Heart left ventricle (tissue), 16 donors: ENCODE measurements around the gene RIIAD1. TPM values are rescaled to one million over a fixed set of nuclear protein-coding genes. Genes with fewer than 3 reads are reported as not detected.

Experiments
- ATAC-seq, 4 donors: fragments of 200-7000 bp; cut with Tn5 transposase; one replicate each; pipeline ENCODE4 v1.9.1; 2020 to 2022; ENCODE audit warnings: moderate library complexity in 4 of 4, mild to moderate bottlenecking in 3 of 4, moderate number of reproducible peaks in 1 of 4
- DNase-seq, 5 donors: peaks; one replicate each; pipeline ENCODE4 v3.0.0-alpha.2; 2020
- H3K27ac ChIP-seq, 12 donors: fragments of 200-600 bp; sonication (generic) in 4 of 12; one replicate each; pipeline versions ENCODE4 v1.5.0 to v1.8.0; 2016 to 2022; ENCODE audit warnings: mild to moderate bottlenecking in 2 of 12
- H3K27me3 ChIP-seq, 9 donors: fragments of 200-600 bp; sonication (generic) in 2 of 9; one replicate each; pipeline versions ENCODE4 v1.5.1 to v1.8.0; 2016 to 2022; ENCODE audit warnings: mild to moderate bottlenecking in 3 of 9
- H3K36me3 ChIP-seq, 9 donors: fragments of 200-600 bp; sonication (generic) in 2 of 9; one replicate each; pipeline versions ENCODE4 v1.5.0 to v1.8.0; 2018 to 2022; ENCODE audit warnings: mild to moderate bottlenecking in 2 of 9
- H3K4me1 ChIP-seq, 12 donors: fragments of 200-600 bp; sonication (generic) in 4 of 12; one replicate each; pipeline versions ENCODE4 v1.5.0 to v1.8.0; 2016 to 2022; ENCODE audit warnings: mild to moderate bottlenecking in 3 of 12
- H3K4me3 ChIP-seq, 12 donors: fragments of 200-600 bp; sonication (generic) in 4 of 12; one replicate each; pipeline versions ENCODE4 v1.5.0 to v1.8.0; 2017 to 2022; ENCODE audit warnings: mild to moderate bottlenecking in 9 of 12, moderate library complexity in 4 of 12
- H3K9me3 ChIP-seq, 12 donors: fragments of 200-600 bp; sonication (generic) in 4 of 12; one replicate each; pipeline versions ENCODE4 v1.5.0 to v1.8.0; 2016 to 2022; ENCODE audit warnings: mild to moderate bottlenecking in 1 of 12
- CTCF ChIP-seq, 12 donors: fragments of 200-600 bp; sonication (generic) in 4 of 12; IDR thresholded peaks; one replicate each; pipeline versions ENCODE4 v1.5.0 to v1.8.0; 2018 to 2022; ENCODE audit warnings: antibody characterized with exemption in 12 of 12, mild to moderate bottlenecking in 5 of 12
- POLR2A ChIP-seq, 2 donors: fragments of 450-650 bp; IDR thresholded peaks; one replicate each; pipeline ENCODE4 v1.6.1; 2017; ENCODE audit warnings: antibody characterized with exemption in 2 of 2, mild to moderate bottlenecking in 2 of 2, moderate library complexity in 2 of 2
- WGBS, 4 donors: extraction: QIAGEN DNeasy Blood & Tissue Kit in 2 of 4; methylation state at CpG; one replicate each; pipeline versions ENCODE4 v1.1.5 to v1.1.7; 2013 to 2018; 5-methylcytosine and 5-hydroxymethylcytosine counted together
- intact Hi-C, 10 donors: fragments of 100-400 bp; cut with DNase I; formaldehyde crosslinking; loops; one replicate each; pipeline versions ENCODE4 v1.11.1 to v1.14.2; 2022
- polyA plus RNA-seq, 2 donors: library from polyadenylated mRNA; stranded (reverse); fragments of 200-250 nt; gene quantifications; one replicate each; pipeline ENCODE4 v1.2.3, GENCODE V29; 2013
- total RNA-seq, 9 donors: library from RNA; depleted of rRNA in 2 of 9; stranded (reverse); fragments of >200 nt in 2 of 9; fragmentation: NEBNext Ultra II Directional in 3 of 9; extraction: Animal tissue kit (Norgen Biotek cat#: 25700) in 3 of 9; gene quantifications; one replicate each; pipeline versions ENCODE4 v1.1.0 to v1.2.4, GENCODE V29; 2016 to 2023
- donor health status: ischemic (EF 13 %, LVEDD 7.1; RV severe dilation, severe dysfunction).
- donor health status: healthy with polysubstance abuse.
- donor health status: DM: no; HTN: yes; CAD: no.
- donor health status: DM: no; HTN: no; CAD: no.
- donor health status: ischemic (EF 25% LVEDD 6.9; RV normal size, moderate dysfunction).
- donor health status: ischemic (EF 25% LVEDD 5.7; RV mildly dilated, moderate dysfunction).
- donor health status: healthy.
- donor health status: DM: yes; HTN: yes; CAD: no.
- donor health status: ischemic (EF 35%, LVEDD 5.7; RV mildly dilated, moderate dysfunction).
- donor health status: nonischemic (EF 11% LVEDD 7.7; RV severe dilation, severe dysfunction).
- donor health status: DM: yes; HTN: yes; CAD: no.
- donor health status: PGD.
- donor health status: ischemic (EF 29% LVEDD 5.4; RV normal size, mild dysfunction).
- donor health status: nonischemic (EF 23%, LVEDD 6.1; RV moderate dilation, normal function).

Gene RIIAD1
- total and polyA plus RNA-seq, 11 donors = 2.3 to 20.8 (median 6.8) TPM; not detected in 2

GRCh38 chr1:151711044-151711800 is 10.1 kb upstream of the RIIAD1 start:
- Histone ChIP-seq H3K4me3 (no peak overlapping the region), H3K9me3 (no peaks in the 10 kb centered on the region), H3K27me3 (peaks cover 0 to 23% (median 6%) of the 10 kb centered on the region in 9 donors), H3K27ac (no peak overlapping the region), H3K4me1 (peaks cover 0 to 2% (median 0%) of the 10 kb centered on the region in 12 donors), H3K36me3 (no peaks in the 10 kb centered on the region)
- DNase-seq (no peak), ATAC-seq (no peak)
- 70 to 77% (median 75%) methylated on average over 20 to 21 of the region's 21 CpGs for WGBS, 4 donors
- TF ChIP-seq CTCF (IDR thresholded peaks at IDR 0.05) (no peak), POLR2A (IDR thresholded peaks at IDR 0.05) (no peak)
- intact Hi-C loops = no loop called here

GRCh38 chr1:151711951-151712350 is 9.4 kb upstream of the RIIAD1 start:
- WGBS, 4 donors = 54 to 66% (median 62%) methylated on average over 10 of the region's 10 CpGs
- TF ChIP-seq CTCF (IDR thresholded peaks at IDR 0.05) = no peak
- no peak for TF ChIP-seq POLR2A (IDR thresholded peaks at IDR 0.05)
- intact Hi-C loops = no loop called here

GRCh38 chr1:151713044-151713443 is 8.3 kb upstream of the RIIAD1 start:
- Histone ChIP-seq H3K9me3 (no peaks in the 10 kb centered on the region), H3K36me3 (no peaks in the 10 kb centered on the region), H3K4me3 (no peak overlapping the region), H3K4me1 (peaks cover 0 to 19% (median 10%) of the 10 kb centered on the region in 12 donors), H3K27me3 (peaks cover 0 to 32% (median 10%) of the 10 kb centered on the region in 9 donors), H3K27ac (no peak overlapping the region)
- intact Hi-C loops = no loop called here
- no peak for ATAC-seq
- TF ChIP-seq POLR2A (IDR thresholded peaks at IDR 0.05) (no peak), CTCF (IDR thresholded peaks at IDR 0.05) (no peak)
- no peak for DNase-seq
- WGBS, 4 donors = 77 to 86% (median 83%) methylated on average over 2 of the region's 2 CpGs

More at GRCh38 chr1:151711951-151712350, 9.4 kb upstream of the RIIAD1 start:
- ATAC-seq = no peak
- Histone ChIP-seq H3K27me3 (peaks cover 0 to 31% (median 10%) of the 10 kb centered on the region in 9 donors), H3K9me3 (no peaks in the 10 kb centered on the region), H3K27ac (no peak overlapping the region), H3K4me3 (no peak overlapping the region), H3K4me1 (peaks cover 0 to 9% (median under 1%) of the 10 kb centered on the region in 12 donors), H3K36me3 (no peaks in the 10 kb centered on the region)
- no peak for DNase-seq

- Histone ChIP-seq H3K4me1 (peaks cover 0 to 25% (median 15%) of the 10 kb centered on the region in 12 donors), H3K9me3 (no peaks in the 10 kb centered on the region), H3K27ac (no peak overlapping the region), H3K36me3 (no peaks in the 10 kb centered on the region), H3K27me3 (peaks cover 0 to 33% (median 10%) of the 10 kb centered on the region in 9 donors), H3K4me3 (no peak overlapping the region)
- WGBS, 4 donors = 76 to 100% (median 89%) methylated on average over 2 of the region's 2 CpGs
- DNase-seq (no peak), ATAC-seq (no peak)
- no peak for TF ChIP-seq POLR2A (IDR thresholded peaks at IDR 0.05)
- no peak for TF ChIP-seq CTCF (IDR thresholded peaks at IDR 0.05)
- intact Hi-C loops = no loop called here
Observed at GRCh38 chr1:151713874-151714273, 7.4 kb upstream of the RIIAD1 start.
